Panc1 (cell line): ENCODE results near the gene NCOA3. TPM values are rescaled to one million over a fixed set of nuclear protein-coding genes. Genes with fewer than 3 reads are reported as not detected.

Experiments used
- ATAC-seq: fragments of 200-7000 bp; cut with Tn5 transposase; 2 replicates; pipeline ENCODE4 v1.9.1; 2020; ENCODE audit warnings: mild to moderate bottlenecking, moderate library complexity
- BruUV-seq: library from RNA; stranded (reverse); fragments of 400-500 nt; replicated peaks from 2 replicates; lab custom pipeline; 2021; lab: Mats Ljungman, UMichigan
- CTCF ChIA-PET: fragments of 300-600 bp; sonication (Branson Sonifier 250); formaldehyde crosslinking; loops from one replicate; lab custom pipeline; 2022; ENCODE audit warnings: antibody characterized with exemption; lab: Charles Lee
- POLR2A ChIA-PET: fragments of 300-600 bp; sonication (Branson Sonifier 250); formaldehyde crosslinking; loops from one replicate; lab custom pipeline; 2022; ENCODE audit warnings: antibody characterized with exemption; lab: Charles Lee
- DNase-seq: peaks from one replicate; pipeline ENCODE4 v3.0.0-alpha.2; 2010; ENCODE audit warnings: low read depth, low spot score
- H3K27ac ChIP-seq: 2 replicates; pipeline ENCODE4 v1.5.1; 2011; ENCODE audit warnings: mild to moderate bottlenecking, low read length, inconsistent platforms
- H3K27me3 ChIP-seq: fragments of 200-500 bp; sonication (Bioruptor generic); 2 replicates; pipeline ENCODE4 v1.6.0; 2014; ENCODE audit warnings: low read length, inconsistent platforms; ENCODE audit not compliant: control insufficient read depth, insufficient read depth
- H3K36me3 ChIP-seq: fragments of 200-500 bp; sonication (Bioruptor generic); 2 replicates; pipeline ENCODE4 v1.5.1; 2014; ENCODE audit warnings: inconsistent platforms, mild to moderate bottlenecking, low read length, moderate library complexity; ENCODE audit not compliant: control insufficient read depth, insufficient read depth
- H3K4me1 ChIP-seq: 2 replicates; pipeline ENCODE4 v1.5.1; 2011; ENCODE audit warnings: inconsistent platforms, mild to moderate bottlenecking, low read length, moderate library complexity; ENCODE audit not compliant: control insufficient read depth, insufficient read depth
- H3K4me3 ChIP-seq, 2 experiments: 2 replicates each; pipeline ENCODE4 v1.5.1; 2011 to 2012; ENCODE audit warnings: low read depth in 2 of 2, low read length in 2 of 2, mild to moderate bottlenecking in 2 of 2, inconsistent platforms in 1 of 2, moderate library complexity in 1 of 2
- H3K9me3 ChIP-seq: fragments of 200-500 bp; sonication (Bioruptor generic); 2 replicates; pipeline ENCODE4 v1.5.1; 2014; ENCODE audit warnings: low read depth, mild to moderate bottlenecking, inconsistent platforms, low read length, moderate library complexity; ENCODE audit not compliant: control insufficient read depth, insufficient read depth
- POLR2AphosphoS5 ChIP-seq: IDR thresholded peaks from 2 replicates; pipeline ENCODE4 v1.6.1; 2012; ENCODE audit warnings: mild to moderate bottlenecking, low read depth, low read length, moderate library complexity
- SIN3A ChIP-seq: IDR thresholded peaks from 2 replicates; pipeline ENCODE4 v1.6.1; 2012; ENCODE audit warnings: low read depth, mild to moderate bottlenecking, low read length, moderate library complexity, borderline replicate concordance; ENCODE audit not compliant: insufficient read depth
- TCF7L2 ChIP-seq: IDR thresholded peaks from 2 replicates; pipeline ENCODE4 v1.6.1; 2011; ENCODE audit warnings: mild to moderate bottlenecking, low read depth, low read length, inconsistent platforms
- in situ Hi-C: cut with HindIII; loops from 2 replicates; pipeline ENCODE4 v1.10.0; 2016; ENCODE audit warnings: low sequenced_read_pairs, low pct_unique_long_range_greater_than_20kb
- intact Hi-C: fragments of 100-400 bp; cut with micrococcal nuclease; formaldehyde crosslinking; loops from one replicate; pipeline ENCODE4 v1.10.0; 2022; ENCODE audit not compliant: unreplicated experiment
- total RNA-seq: library from RNA; stranded (reverse); gene quantifications from one replicate; pipeline ENCODE4 v1.2.1, GENCODE V29; 2021; ENCODE audit not compliant: unreplicated experiment
- TF ChIP-seq, protein P1 (sequence below), 2 experiments: IDR thresholded peaks; 2 replicates each; pipeline ENCODE4 v1.6.1; 2011 to 2012; ENCODE audit warnings: low read depth in 2 of 2, control low read depth in 1 of 2, low read length in 1 of 2, mild to moderate bottlenecking in 1 of 2, moderate library complexity in 1 of 2; ENCODE audit not compliant: insufficient read depth in 1 of 2
- TF ChIP-seq, protein P2 (sequence below): fragments of 450-650 bp; IDR thresholded peaks from 2 replicates; pipeline ENCODE4 v1.5.1; 2017; ENCODE audit warnings: mild to moderate bottlenecking

The NCOA3 gene
- total RNA-seq, 1 experiment from 2014 or later = 47.7 TPM

DNA sequence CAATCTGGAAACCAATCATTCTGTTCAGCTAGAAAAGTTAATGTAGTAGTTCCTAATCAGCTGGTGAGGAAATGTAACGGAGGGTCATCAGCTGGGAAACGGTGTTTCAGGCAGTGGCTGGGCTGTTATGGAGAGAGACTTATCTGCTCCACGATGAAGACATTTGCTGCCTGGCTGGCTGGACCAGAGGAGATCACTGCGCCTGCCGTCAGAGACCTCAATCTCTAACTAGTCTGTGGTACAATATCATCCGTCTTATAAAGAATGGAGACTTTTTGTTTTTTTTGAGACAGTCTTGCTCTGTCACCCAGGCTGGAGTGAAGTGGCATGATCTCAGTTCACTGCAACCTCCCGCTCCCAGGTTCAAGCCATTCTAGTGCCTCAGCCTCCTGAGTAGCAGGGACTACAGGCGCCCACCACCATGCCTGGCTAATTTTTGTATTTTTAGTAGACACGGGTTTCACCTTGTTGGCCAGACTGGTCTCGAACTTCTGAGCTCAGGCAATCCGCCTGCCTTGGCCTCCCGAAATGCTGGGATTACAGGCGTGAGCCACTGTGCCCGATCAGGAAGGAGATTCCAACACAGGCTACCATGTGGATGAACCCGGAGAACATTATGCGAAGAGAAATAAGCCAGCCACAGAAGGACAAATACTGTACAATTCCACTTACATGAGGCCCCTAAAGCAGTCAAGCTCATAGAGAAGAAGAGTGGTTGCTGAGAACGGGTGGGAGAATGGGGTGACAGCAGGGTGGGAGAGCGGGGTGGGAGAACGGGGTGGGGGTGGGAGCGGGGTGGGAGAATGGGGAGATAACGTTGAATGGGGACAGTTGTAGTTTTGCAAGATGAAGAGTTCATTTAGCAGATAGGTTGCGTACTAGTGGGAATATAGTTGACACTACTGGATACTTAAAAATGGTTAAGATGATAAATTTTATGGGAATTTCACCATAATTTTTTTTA, 168.5 kb downstream of the NCOA3 start:
- in situ Hi-C loops = no loop called here
- no peaks in the 10 kb centered on the region for H3K9me3 ChIP-seq
- no peak for DNase-seq
- ChIA-PET POLR2A (interaction anchor here (0.6 kb wide), 3 partner anchors 10 to 866 kb away, joined by 3 read pairs; no protein-coding TSS in a partner anchor), CTCF (interaction anchor here (1.2 kb wide), 1 partner anchor 8 kb away, joined by 3 read pairs; no protein-coding TSS in a partner anchor)
- H3K4me3 ChIP-seq = no peak overlapping the region
- H3K27ac ChIP-seq = no peak overlapping the region
- no peak for ATAC-seq
- no peaks in the 10 kb centered on the region for H3K36me3 ChIP-seq
- no peaks in the 10 kb centered on the region for H3K27me3 ChIP-seq
- no peaks in the 10 kb centered on the region for H3K4me1 ChIP-seq
- TF ChIP-seq, protein P1, sequence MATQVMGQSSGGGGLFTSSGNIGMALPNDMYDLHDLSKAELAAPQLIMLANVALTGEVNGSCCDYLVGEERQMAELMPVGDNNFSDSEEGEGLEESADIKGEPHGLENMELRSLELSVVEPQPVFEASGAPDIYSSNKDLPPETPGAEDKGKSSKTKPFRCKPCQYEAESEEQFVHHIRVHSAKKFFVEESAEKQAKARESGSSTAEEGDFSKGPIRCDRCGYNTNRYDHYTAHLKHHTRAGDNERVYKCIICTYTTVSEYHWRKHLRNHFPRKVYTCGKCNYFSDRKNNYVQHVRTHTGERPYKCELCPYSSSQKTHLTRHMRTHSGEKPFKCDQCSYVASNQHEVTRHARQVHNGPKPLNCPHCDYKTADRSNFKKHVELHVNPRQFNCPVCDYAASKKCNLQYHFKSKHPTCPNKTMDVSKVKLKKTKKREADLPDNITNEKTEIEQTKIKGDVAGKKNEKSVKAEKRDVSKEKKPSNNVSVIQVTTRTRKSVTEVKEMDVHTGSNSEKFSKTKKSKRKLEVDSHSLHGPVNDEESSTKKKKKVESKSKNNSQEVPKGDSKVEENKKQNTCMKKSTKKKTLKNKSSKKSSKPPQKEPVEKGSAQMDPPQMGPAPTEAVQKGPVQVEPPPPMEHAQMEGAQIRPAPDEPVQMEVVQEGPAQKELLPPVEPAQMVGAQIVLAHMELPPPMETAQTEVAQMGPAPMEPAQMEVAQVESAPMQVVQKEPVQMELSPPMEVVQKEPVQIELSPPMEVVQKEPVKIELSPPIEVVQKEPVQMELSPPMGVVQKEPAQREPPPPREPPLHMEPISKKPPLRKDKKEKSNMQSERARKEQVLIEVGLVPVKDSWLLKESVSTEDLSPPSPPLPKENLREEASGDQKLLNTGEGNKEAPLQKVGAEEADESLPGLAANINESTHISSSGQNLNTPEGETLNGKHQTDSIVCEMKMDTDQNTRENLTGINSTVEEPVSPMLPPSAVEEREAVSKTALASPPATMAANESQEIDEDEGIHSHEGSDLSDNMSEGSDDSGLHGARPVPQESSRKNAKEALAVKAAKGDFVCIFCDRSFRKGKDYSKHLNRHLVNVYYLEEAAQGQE (IDR thresholded peaks at IDR 0.05; ENCODE audit: insufficient read depth in 1 of 2, low read depth in 2 of 2, low read length in 1 of 2) = no peak
- BruUV-seq = no TSS peak
- intact Hi-C loops = no loop called here

DNA sequence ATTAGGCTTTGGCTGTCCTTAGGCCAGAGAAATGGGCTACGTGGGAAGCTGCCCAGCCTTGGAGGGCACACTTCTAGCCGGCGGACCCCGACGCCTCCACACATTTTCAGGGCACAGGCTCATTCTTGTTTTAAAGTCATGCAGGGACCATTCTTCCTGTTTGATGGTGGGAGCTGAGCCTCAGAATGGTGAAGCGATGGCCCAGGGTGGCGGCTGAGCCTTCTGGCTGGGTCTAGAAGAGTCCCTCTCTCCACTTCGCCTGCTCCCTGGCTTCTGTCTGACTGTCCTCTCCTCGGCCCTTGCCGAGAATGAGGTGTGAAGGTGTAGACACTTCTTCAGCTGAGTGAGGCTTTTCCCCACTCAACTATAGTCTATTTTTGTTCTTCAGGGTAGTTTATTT, 169.2 kb downstream of the NCOA3 start:
- no peak for DNase-seq
- H3K4me1 ChIP-seq = no peaks in the 10 kb centered on the region
- TF ChIP-seq, protein P2, sequence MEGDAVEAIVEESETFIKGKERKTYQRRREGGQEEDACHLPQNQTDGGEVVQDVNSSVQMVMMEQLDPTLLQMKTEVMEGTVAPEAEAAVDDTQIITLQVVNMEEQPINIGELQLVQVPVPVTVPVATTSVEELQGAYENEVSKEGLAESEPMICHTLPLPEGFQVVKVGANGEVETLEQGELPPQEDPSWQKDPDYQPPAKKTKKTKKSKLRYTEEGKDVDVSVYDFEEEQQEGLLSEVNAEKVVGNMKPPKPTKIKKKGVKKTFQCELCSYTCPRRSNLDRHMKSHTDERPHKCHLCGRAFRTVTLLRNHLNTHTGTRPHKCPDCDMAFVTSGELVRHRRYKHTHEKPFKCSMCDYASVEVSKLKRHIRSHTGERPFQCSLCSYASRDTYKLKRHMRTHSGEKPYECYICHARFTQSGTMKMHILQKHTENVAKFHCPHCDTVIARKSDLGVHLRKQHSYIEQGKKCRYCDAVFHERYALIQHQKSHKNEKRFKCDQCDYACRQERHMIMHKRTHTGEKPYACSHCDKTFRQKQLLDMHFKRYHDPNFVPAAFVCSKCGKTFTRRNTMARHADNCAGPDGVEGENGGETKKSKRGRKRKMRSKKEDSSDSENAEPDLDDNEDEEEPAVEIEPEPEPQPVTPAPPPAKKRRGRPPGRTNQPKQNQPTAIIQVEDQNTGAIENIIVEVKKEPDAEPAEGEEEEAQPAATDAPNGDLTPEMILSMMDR = no peak
- TF ChIP-seq TCF7L2 (no peak), POLR2AphosphoS5 (no peak), SIN3A (no peak)
- TF ChIP-seq, protein P1 (IDR thresholded peaks at IDR 0.05; ENCODE audit: insufficient read depth in 1 of 2, low read depth in 2 of 2, low read length in 1 of 2) = no peak
- no peaks in the 10 kb centered on the region for H3K36me3 ChIP-seq
- BruUV-seq = no TSS peak
- ChIA-PET POLR2A (interaction anchor here (0.6 kb wide), 1 partner anchor 33 kb away, joined by 3 read pairs; no protein-coding TSS in a partner anchor), CTCF (no interaction called here)
- in situ Hi-C loops = no loop called here
- H3K4me3 ChIP-seq = no peak overlapping the region
- H3K27me3 ChIP-seq = no peaks in the 10 kb centered on the region
- intact Hi-C loops = no loop called here
- no peak overlapping the region for H3K27ac ChIP-seq
- no peak for ATAC-seq
- no peaks in the 10 kb centered on the region for H3K9me3 ChIP-seq
